Bone marrow (tissue), 2 donors: ENCODE data around the gene WDR35.

ENCODE experiments used
- DNase-seq, 2 donors: peaks; one replicate each; lab custom pipeline; 2025; lab: John Stamatoyannopoulos, UW

WDR35 gene

DNA sequence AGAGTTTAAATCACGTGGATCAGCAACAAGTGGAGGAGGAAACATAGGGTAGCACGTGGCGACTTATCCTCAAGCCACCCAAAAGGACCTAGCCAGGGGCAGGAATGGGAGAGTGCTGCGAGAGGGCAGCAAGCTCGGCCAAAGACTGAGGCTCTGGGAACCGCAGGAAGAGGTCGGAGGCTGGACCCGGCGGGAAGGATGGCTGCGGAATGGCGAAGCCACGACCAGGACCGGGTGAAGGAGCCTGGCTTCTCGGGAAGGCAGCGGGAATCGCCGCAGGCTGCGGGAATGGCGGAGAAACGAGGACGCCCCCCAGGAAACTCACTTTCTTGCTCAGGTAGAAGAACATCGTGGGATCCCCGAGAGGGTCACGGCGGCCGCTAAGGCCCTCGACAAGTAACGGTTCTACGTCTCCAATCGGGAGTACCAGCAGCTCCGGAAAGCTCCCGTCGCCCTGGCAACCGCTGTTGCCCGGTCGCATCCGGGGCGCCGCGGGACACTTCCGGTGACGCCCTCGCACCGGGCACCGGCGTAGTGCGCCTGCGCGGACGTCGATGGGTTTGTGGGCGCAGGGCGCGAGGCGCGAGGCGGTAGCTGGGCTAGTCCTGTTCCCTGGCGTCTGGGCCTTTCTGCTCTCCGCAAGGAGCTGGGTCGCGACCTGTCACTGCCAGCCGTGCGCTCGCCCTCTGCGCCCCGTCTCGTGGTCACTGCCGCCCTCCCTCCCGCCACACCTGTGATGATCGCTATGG is at the start of gene WDR35:
TSS of gene WDR35 (minus strand) at position 439 of the 749 bp plus-strand sequence. CDS start at position 349, 90 bp downstream.
- DNase-seq, result peak in 1 of 2 donors; percentile 64

DNA sequence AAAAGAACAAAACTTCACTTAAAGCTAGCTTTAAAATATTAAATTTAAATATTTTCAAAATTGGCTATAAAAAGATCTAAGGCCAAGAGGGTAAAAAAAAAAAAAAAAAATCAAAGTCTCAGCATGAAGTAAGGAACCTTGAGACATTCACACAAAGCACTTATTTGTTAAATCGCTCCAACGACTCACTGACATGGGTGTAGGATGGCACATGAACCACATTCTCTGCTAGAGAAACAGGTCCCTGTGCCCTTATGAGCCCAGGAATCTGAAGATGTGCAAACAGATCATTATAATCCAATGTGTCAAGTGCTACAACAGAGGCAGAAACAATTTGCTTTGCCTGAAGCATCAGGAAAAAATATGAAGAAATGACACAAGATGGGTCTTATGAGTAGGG is 47.8 kb upstream of the WDR35 start:
- no peak for DNase-seq

GRCh38 chr2:20035955-20036666 is 46.2 kb upstream of the WDR35 start:
- DNase-seq, result no peak

DNA sequence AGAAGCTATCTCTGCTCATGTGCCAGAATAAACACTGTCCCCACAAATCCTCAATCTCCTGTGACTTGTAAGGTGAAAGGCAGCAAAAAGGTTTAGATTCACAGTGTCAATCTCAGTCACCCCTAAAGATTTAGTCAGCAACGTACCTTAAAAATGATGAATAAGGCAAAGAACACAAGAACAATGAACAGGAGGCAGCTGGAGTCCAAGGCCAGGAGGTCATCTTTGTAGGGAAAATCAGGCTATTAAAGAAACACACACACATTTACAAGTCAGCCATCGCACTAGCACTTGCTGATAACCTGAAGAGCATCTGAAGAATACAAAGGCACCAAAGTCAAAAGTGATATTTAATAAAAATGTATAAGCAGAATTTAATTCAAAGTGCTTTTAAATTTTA is 44.9 kb upstream of the WDR35 start:
- no peak for DNase-seq

DNA sequence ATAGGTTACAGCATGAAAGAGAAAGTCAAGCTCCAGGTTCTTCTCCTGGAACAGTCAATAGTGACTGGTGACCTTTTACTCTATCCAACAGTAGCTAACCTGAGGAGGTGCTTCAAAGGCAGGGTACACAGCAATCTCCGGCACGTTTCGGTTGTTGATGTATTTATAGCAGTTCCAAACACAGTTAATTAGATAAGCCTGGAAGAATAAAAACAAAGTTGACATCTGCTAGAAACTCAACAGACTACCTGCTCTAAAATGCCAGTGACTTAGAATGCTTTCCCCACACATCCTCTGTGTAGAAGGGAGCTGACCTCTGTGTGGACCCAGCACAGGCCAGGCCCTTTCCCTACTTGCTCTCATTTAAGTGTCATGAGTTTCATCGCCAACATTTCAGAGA is 44.3 kb upstream of the WDR35 start:
- no peak for DNase-seq

GRCh38 chr2:20033322-20033721 is 43.4 kb upstream of the WDR35 start:
- no peak for DNase-seq

GRCh38 chr2:20030224-20030623 is 40.3 kb upstream of the WDR35 start:
- no peak for DNase-seq

DNA sequence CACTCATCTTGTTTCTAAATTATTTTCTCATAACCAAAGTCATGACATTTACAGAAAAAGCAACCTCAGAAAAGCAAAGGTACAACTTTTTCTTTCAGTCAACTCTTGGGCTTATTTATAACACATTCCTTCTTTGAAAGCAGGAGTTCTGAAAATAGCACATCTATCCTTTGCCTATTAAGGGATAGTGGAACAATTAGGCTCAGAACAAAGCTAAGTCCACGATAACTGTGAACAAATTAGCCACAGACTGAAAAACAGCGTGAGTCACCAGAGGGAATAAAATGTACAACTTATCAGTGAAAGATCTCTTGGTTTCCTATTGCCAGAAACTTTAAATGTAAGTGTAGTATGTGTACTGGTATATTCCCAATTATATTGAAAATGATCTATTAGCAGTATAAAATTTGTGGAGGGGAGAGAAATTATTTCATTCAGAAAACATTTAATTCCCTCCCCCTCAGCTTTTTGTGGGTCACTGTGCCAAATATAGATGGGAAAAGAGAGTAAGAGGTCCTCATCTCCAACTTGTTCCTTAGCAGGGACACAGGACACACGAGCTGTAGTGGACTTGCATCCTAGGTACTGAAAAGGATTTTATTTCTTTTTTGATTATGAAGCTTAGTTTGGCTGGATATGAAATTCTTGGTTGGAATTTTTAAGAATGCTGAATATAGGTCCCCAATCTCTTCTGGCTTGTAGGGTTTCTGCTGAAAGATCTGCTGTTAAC is 38.0 kb upstream of the WDR35 start:
- no peak for DNase-seq

DNA sequence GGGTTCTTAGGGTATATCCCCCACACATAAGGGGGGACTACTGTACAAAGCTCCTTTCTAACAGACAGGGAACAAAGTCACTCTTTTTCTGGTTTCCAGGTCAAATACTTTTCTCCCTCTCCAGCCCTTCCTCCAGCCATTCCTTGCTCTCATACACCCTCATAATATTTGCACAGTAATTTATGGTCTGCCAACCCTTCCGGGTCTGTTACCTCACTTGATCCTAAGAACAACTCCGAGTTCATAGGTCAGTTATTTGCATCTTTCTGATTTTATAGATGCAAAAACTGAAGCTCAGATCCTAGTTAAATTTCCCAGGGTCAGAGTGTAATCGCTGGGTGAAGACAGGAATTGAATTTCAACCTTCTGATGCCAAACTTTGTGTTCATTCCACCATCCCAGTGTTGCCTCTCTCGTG is 37.4 kb upstream of the WDR35 start:
- no peak for DNase-seq

GRCh38 chr2:20025065-20025786 is 35.3 kb upstream of the WDR35 start:
- DNase-seq, result no peak

DNA sequence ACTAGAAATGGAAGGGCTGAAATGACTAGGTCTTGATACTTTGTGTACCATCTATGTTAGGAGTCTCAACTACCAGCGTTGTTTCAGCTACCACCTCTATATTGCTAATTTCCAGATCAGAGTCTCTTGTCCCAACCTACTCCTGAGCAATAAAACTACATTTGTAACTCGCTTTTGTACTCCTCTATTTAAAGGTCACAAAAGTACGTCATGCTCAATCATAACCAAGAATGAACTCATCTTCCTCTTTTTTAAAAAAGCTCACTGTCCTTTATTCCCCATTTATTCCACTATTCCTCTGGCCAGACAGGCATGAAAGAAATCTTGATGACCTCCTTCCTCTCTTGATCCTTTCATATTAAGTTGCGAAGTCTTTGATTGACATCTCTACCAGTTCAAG is 33.8 kb upstream of the WDR35 start:
- no peak for DNase-seq

GRCh38 chr2:20021405-20022009 is 31.6 kb upstream of the WDR35 start:
- no peak for DNase-seq

GRCh38 chr2:20019747-20020146 is 29.8 kb upstream of the WDR35 start:
- DNase-seq, result no peak

GRCh38 chr2:20018601-20019152 is 28.8 kb upstream of the WDR35 start:
- no peak for DNase-seq

DNA sequence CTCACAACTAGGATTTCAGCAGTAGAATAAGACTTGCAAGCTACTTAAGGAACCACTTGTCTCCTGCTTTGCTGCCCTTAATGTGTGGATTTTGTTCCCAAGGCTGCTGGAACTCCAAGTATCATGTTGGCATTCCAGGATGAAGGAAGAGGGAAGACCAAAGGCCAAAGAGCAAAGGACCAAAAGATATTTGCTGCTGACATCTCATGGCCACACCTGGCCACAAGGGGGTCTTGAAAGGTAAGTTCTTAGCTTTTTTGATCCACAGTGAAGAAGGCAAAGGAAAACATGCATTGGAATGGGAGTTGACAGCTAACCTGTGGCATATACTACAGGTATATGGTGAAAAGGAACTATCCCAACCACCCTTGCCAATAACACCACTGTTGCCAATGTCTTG is 26.4 kb upstream of the WDR35 start:
- no peak for DNase-seq

DNA sequence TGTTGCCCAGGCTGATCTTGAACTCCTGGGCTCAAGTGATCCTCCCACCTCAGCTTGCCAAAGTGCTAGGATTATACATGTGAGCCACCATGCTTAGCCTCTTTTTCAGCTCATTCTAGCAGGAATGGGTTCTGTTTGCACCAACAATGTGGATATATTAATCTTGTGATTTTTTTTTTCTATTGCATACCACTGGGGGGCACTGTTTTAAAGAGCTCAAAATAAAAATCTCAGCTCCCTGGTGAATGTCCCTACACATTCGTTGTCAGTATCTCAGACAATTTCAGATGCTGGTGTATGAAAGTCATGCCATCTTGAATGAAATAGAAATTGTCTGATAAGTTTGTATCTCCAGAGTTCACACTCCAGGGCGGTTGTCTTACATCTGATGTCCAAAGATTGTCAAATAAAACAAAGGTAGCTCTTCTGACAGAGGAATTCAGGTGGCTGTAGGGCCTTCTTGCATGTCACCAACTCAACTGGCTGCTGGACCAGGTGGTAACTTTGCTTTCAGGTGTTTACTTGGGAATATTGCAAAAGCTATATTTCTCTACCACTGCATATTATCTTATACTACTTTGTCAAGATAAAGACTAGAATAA is 25.7 kb upstream of the WDR35 start:
- no peak for DNase-seq

GRCh38 chr2:20013126-20013849 is 23.4 kb upstream of the WDR35 start:
- DNase-seq, result no peak

DNA sequence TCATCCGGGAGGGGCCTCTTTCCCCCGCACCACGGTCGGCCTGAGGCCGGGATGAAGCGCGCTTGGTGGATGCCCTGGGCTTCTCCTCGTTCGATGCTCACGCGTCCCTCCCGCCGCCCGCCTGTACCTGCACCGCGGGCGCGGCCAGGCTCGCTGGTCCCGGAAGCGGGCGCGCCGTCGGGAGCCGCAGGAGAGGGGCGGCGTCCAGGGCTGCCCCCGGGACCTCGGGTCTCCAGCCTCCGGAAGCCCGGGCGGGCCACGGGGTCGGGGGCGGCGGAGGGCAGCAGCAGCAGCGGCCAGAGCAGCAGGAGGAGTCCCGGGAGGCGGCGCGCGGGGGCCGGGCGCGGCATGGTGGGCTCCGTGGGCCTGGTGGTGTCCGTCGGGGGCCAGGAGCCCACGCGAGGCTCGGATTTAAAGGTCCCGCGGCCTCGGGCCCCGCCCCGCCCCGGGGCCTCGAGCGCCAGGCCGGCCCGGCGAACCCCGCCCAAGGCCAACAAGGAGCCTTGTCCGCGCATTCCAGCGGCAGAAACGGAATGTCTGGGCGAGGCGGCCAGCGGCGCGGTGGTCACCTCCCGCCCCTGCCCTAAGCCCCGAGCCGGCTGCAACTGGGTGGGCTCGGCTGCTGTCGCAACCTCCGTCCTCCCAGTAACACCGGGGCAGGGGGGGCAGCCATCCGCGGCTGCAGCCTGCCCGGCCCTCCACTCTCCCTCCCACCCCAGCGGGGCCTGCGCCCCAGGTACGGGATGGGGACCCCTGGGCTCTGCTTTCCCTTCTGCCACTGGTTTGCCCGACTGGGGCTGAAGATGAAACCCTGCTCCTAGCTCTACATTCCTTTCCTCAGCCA is 22.6 kb upstream of the WDR35 start, which contains the start of gene MATN3:
TSS of gene MATN3 (minus strand) at position 387 of the 844 bp plus-strand sequence. CDS start at position 350, 37 bp downstream.
- DNase-seq, result no peak

DNA sequence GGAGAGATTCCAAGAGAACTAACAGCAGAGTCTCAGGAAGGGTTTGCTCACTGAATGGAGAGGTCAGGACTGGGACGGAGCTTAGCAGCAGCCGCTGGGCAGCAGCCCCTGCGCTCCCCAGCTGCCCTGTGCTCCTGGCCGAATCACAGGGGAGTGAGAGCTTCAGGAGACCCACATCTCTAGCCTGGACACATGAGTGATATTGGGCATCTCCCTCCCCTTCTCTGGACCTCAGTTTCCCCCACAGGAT is 22.1 kb upstream of the WDR35 start:
- no peak for DNase-seq
